ENCODE data around the gene PLCB2.

The PLCB2 gene

DNA sequence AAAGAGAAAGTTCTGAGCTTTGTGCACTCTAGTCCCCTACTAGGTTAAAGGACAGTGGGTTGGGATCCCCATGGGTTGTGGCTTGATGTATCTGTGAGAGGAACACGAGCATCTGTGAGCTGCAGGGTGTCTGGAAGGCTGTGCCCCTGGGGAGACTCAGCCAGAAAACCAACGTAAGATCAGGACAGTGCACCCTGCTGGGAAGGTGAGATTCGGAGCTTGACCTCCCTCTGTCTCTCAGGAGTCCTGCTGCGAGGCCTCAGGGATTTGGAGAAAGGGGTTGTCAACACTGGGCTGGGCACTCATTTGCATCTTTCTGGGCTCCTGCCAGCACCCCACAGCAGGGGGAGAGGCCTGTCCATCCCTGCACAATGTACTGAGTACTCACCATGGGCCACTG is 40.1 kb downstream of the PLCB2 start:
- no peak for DNase-seq

- no peak for DNase-seq
Observed at GRCh38 chr15:40266828-40267304, 40.9 kb downstream of the PLCB2 start.

- no peak for DNase-seq
Observed at GRCh38 chr15:40265875-40266274, 41.9 kb downstream of the PLCB2 start.

- DNase-seq = no peak
Observed at GRCh38 chr15:40265355-40265754, 42.4 kb downstream of the PLCB2 start.

- no peak for DNase-seq
Observed at GRCh38 chr15:40264321-40265153, 43.2 kb downstream of the PLCB2 start.

GRCh38 chr15:40263024-40263754 is 44.5 kb downstream of the PLCB2 start:
- DNase-seq = no peak

GRCh38 chr15:40259021-40259420 is 48.7 kb downstream of the PLCB2 start:
- no peak for DNase-seq

DNA sequence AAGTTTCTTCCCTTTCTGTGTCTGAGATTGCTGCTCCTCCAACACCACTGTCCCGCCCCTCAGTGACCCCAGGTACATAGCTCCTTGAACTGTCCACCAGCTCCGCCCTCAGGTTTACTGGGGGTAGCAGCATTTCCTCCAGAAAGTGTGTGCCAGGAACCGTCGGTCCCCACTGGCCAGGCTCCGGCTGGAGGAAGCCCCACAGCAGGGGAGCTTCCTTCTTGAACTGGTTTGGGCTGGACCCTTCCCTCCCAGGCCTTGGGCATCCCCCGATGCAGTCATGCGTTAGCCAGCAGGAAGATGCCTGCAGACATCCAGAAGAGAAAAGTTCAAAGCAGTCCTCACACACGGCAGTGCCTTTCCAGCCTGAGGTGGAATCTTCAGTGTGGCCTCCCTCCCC is 49.2 kb downstream of the PLCB2 start:
- no peak for DNase-seq

DNA sequence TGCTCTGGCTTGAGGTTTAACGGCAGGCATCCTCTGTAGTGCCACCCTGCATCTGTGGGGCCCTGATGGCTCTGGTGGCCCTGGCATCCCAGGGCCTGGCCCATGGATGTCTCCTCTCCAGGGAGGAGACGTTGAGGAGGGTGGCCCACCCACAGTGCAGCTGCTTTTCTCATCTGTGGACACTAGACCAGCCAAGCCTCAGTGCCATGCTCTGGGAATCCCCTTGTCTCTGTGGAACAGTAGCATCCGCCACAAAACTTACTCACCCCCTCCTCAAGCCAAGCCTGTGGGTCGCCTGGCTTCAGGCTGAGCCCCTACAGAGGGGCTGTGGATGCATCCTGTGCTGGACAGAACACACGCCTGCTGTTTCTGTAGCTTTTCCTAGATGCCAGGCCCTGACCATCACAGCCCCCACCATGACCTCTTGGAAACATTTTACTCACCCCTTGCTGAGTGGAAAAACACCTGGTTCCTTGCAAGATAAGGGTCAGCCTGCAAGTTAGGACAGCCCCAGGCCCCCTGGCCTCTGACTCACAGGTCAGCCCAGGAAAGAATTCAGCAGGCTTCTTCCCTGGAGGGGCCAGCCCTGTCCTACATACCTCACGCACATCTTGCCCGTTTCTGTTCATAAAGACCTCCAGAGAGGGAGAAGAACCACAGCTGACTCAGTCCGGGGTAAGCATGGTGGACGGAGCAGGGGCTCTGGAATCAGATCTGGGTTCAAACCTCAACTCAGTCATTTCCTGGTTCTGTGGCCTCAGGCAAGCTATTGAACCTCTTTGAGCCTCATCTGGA is 49.9 kb downstream of the PLCB2 start:
- no peak for DNase-seq

DNA sequence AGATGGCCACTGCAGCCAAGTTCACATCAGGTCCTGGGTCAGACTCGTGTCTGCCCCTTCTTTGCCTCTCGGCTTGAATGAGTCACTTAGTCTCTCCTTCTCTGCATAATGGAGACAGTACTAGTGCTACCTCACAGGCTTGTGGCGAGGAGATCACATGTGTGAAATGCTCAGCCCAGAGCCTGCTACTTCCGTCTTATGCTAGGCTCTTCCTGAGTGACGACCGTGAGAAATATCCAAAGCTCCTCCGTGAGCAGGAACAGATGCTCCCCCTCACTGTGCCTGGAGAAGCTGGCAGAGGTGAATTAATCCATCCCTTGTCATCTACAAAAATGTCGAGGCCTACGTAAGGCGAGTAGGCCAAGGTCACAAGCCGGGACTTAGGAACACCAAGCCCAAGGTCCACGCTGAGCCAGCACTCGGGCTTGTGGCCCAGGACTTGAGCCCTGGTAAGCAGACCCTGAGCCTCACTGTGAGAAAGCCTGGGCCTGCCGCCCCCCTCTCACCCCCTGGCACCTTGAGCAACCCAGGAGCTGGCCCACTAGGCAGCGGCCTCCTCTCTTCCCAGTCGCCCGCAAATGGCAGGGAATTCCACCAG is 51.0 kb downstream of the PLCB2 start:
- DNase-seq = no peak

GRCh38 chr15:40255033-40255432 is 52.7 kb downstream of the PLCB2 start:
- DNase-seq = no peak

GRCh38 chr15:40254452-40254851 is 53.3 kb downstream of the PLCB2 start:
- no peak for DNase-seq

DNA sequence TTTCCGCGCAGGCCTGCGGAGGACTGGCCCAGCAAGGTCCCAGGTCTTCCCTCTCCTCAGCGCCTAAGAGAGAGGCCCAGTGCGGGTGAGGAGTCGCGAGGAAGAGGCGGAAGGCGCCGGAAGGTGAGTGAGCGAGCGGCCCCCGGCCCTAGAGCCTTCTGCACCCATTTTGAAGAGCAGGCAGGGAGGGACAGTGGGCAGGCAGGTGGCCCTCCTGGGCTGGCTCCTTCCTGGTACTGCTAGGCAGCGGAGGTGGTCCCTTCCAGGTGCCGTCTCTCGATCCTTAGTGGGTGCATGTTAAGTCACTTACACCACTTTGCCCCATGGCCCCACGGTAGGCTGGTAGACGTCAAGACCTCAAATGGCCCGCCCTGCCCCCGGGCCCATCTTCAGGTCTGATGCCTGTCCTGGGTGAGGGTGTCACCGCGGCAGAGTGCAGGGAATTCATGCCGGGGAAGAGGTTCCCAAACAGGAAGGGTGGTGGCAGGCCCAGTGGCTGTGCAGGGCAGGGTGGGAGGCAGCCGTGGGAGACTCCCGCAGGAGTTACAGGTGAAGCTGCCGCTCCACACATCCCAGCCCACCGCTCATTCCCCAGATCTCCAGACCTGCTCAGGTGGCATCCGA is 54.5 kb downstream of the PLCB2 start:
- no peak for DNase-seq

DNA sequence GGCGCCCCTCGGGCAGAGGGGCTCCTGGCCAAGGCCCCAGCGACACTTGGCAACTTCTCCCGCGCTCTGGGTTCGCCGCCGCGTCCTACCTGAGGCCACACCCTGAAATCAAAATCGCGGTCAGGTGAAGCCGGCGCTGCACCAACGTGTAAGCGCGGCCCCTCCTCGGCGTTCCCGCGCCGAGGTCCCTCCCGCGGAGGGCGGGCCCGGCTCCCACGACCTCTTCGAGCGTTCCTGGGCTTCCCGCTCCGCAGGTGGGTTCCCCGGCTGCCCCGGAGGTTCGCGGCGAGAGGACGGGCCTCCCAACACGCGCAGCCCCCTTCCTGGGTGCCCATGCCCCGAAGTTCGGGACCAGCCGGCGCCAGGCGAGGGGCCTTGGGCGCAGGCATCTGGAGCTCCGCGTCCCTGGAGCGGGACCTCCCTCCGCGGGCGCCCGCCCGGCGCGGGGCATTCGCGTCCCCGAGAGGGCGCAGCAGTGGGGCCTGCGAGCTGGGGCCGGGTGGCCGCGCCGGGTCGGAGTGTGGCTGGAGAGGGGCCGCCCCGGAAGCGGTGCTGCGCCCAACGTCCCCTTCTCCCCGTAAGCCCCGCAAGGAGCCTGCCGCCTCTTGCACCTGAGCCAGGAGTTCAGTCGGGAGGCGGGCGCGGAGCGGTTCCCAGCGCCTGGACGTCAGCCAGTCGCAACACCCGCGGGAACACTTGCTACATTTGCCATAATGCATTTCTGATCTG is 55.1 kb downstream of the PLCB2 start:
- DNase-seq = no peak

DNA sequence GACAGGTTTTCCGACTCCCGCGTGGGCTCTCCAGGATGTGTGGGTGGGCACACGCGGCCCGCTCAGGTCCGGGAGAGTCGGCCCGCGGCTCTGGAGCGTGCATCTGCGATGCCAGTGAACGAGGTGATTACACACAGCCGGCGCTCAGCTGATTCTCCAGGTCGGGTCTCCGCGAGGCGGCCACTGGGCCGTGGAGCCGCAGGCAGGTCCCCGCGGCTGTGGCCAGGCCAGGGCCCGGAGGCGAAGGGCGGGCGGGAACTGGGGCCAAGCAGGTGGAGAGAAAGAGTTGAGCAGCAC is 55.6 kb downstream of the PLCB2 start:
- no peak for DNase-seq

GRCh38 chr15:40251486-40252140 is 56.1 kb downstream of the PLCB2 start:
- DNase-seq = no peak

GRCh38 chr15:40250771-40251483 is 56.8 kb downstream of the PLCB2 start:
- no peak for DNase-seq

DNA sequence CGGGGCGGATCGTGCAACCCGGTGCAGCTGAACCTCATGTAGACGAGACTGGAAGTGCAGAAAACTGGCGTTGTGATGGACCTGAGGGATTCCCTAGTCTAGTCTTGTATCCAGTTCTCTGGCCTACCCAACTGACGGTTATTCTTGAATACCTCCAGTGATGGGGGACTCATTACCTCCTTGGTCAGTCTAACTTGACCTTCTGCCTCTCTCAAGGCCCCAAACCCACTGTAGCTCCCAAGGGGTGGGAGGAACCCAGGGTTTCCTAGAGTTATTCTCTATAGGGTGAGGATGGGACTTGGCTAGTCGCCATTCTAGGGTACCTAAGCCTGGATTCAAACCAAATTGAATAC is 57.5 kb downstream of the PLCB2 start:
- no peak for DNase-seq

DNA sequence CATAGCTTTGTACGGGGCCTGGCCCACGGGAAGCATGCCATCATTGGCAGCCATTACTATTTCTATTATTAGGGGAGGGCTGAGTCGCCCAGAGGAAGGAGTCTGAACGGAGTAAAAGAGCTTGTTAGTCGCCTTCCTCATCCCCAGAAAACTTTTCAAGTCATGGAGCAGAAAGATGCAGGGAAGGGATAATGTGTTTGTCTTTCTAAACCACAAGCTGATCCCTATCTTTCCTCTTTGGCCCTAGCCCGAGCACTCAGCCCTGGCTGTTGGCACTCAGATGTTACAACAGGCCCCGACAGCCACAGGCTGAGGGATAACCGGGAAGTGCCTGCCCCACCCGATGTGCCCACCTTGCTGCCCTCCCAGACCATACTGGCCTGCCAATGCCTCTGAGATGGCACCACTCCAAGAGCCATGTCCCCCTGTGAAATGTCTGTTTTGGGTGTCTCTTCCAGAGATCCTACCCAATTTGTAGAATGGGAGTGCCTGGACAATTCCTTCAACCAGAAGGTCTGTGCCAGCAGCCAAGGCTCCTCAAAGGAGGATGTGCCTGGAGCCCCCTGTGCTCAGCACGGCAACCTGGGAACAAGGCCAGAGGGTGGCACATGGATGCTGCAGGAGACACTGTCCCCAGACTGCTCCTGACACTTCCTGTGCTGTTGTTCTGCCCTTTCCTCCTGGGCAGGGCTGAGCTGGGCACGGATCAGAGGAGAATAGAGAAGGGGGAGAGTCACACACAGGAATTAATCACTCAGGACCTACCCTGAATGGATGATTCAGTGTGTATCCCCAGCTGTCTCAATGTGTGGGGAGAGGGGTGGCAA is 58.0 kb downstream of the PLCB2 start:
- no peak for DNase-seq
